NCI-H2196 (cell line): ENCODE data around the gene TBCE.

Source experiments
- DNase-seq: peaks from one replicate; lab custom pipeline; 2025; ENCODE audit not compliant: unreplicated experiment; lab: John Stamatoyannopoulos, UW

Gene TBCE, protein sequence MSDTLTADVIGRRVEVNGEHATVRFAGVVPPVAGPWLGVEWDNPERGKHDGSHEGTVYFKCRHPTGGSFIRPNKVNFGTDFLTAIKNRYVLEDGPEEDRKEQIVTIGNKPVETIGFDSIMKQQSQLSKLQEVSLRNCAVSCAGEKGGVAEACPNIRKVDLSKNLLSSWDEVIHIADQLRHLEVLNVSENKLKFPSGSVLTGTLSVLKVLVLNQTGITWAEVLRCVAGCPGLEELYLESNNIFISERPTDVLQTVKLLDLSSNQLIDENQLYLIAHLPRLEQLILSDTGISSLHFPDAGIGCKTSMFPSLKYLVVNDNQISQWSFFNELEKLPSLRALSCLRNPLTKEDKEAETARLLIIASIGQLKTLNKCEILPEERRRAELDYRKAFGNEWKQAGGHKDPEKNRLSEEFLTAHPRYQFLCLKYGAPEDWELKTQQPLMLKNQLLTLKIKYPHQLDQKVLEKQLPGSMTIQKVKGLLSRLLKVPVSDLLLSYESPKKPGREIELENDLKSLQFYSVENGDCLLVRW

DNA sequence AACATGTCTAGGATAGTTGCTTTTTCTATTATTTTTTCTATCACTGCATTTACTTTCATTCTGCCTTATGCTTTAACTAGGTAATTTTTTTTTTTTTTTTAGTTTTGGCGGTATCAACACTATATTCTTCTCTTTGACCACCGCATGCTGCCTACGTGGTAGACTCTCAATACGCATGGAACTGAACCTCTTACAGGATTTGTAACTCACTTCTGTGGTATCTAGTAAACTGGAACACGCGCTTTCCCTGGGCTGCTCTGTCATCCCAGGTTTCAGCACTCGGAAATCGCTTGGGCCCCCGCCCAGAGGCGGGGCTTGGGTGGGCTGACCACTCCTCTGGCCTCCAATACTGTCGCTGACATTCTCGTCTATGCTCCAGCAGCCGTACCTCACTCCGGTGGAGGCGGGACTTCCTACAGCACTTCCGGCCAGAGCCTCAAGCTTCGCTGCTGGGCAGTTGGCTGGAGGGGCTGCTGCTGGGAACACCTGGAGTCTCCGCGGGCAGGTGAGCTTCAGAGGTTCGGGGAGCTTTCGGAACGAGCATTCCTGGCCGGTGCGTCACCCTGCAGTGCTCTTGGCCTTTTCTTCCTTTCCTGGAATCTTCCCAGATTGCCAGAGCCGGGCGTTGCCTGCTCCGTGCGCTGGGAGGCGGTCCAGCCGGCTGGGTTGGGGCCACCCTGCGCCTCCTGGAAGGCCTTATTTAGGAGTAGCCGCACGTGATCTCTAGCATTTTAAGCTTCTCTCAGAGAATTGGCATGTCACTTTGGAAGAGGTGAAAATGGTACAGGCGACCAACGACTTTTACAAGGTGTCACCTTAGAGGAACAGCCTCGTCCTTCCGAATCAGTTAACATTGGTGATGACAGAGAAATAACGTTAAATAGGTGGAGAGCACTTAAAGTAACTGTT lies at the start of gene TBCE:
Gene TBCE, plus strand, starts transcription at position 428 of the 909 bp plus-strand sequence. CDS start 12,623 bp downstream, outside the sequence.
- DNase-seq, result peak; percentile 90

DNA sequence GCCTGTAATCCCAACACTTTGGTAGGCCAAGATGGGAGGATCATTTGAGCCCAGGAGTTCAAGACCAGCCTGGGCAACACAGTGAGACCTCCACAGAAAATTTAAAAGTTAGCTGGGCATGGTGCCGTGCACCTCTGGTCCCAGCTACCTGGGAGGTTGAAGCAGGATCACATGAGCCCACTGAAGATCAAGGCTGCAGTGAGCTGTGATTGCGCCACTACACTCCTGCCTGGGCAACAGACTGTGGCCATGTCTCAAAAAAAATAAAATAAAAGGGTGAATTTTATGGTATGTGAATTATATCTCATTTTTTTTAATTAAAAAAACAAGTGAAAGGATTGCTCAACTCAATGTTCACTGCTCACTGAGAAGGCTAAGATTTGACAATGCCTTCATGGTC lies 48.0 kb upstream of the TBCE start:
- DNase-seq, result no peak

DNA sequence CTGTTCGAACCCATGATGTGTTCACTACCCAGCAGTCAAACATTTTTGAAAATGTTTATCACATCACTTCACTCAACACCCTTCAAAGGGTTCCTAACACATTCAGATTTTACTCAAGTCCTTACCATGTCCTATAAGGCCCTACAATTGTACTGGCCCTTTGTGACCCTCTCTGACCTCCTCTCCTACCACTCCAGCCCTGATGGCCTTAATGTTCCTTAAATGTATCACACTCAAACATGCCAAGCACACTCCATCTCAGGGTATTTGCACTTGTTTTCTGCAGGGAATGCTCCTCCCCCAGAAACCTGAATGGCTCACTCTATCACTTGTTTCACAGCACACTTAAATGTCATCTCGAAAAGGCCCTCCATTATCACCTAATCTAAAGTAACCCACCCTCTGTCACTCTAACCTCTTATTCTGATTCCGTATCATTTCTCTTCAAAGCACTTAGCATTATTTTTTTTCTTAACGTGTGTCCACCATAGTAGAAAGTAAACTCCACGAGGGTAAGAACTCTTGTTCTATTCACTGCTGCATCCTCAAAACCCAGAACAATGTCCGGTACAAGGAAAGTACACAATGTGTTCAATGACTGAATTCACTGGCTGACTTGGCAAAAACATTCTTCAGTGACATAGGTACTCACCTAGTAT lies 46.6 kb upstream of the TBCE start:
- DNase-seq, result no peak

DNA sequence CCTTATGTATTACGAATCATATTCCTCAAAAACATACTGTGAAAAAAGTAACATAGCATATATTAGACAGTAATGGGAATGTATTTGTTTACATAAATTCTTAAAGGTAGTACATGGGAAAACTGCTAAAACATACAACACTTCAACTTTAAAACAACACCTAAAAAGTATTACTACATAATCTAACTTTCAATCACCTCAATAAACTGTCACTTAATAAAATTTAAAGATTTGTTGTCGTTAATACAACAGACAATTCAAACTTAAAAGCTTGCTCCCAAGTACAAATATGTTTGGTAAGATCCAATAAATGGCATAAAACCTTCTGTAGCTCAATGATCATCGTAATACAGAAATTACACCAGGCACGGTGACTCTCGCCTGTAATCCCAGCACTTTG lies 42.9 kb upstream of the TBCE start:
- DNase-seq, result no peak

DNA sequence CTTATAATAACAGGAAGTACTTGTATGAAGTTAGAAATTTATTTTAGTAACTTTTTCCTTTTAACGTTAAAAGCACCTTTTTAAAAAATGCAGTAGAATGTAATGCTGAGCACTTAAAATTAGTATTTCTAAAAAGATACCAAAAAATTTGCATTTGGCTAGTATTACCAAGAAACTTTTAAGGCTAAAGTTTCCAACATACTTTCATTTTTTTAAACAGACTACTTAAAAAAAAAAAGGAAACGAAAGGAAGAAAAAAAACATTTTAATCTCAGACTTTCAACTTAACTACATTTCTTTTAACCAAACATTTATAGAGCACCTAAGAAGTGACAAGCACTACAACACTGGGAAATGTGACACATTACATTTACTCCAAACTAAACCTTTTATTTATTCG lies 42.1 kb upstream of the TBCE start:
- DNase-seq, result no peak

DNA sequence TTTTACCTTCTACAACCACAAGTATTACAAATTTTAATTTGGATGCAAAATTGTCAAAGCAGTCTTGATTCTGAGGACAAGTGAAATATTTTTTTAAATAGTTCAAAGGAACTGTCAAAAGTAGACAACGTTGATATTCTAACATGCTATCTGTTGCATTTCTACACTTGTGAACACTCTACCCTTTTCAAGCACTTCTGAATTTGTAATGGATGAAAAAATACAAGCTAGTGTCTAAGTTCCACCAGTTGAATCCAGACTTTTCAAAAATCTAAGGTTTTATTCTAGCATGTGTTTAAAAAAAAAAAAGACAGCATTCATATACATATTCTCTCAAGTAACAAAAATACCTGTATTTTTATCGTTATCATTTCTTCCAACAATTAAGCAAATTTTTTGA lies 41.4 kb upstream of the TBCE start:
- no peak for DNase-seq

DNA sequence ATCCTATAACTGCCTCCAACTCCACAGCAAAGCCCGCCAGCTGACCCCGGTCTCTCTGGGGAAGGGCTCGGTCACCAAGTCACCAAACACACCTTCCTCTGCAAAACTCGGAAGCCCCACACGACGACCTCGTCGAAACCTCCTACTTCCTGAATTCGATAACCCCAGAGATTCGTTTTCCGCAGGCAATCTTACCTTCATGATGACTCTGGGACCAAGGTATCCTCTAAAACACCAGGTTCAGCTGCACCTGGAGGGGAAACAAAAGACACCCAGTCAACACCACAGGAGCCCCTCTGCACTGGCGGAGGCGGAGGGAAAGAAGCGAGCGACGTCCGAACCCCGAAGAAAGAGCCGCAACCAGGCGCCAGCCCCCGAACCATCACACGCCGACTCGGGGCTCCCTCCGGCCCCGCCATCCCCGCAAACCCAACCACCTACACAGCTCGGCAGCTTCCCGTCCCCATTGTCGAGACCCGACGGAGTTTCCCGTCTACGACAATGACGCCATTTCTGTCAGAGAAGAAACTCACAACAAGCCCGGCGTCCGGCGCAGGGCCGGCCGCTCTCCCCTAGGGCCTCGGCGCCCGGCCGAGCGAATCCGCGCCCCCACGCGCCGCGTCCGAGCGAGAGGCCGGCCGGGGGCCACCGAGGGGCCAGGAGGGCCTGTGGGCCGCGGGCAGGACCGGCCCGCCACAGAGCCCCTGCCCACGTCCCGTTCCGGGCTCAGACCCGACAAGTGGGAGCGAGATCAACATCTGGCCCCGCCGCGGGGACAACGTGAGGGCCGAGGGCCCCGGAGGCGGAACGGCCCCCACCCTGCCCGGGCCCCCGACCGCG lies 40.3 kb upstream of the TBCE start:
- DNase-seq, result no peak

DNA sequence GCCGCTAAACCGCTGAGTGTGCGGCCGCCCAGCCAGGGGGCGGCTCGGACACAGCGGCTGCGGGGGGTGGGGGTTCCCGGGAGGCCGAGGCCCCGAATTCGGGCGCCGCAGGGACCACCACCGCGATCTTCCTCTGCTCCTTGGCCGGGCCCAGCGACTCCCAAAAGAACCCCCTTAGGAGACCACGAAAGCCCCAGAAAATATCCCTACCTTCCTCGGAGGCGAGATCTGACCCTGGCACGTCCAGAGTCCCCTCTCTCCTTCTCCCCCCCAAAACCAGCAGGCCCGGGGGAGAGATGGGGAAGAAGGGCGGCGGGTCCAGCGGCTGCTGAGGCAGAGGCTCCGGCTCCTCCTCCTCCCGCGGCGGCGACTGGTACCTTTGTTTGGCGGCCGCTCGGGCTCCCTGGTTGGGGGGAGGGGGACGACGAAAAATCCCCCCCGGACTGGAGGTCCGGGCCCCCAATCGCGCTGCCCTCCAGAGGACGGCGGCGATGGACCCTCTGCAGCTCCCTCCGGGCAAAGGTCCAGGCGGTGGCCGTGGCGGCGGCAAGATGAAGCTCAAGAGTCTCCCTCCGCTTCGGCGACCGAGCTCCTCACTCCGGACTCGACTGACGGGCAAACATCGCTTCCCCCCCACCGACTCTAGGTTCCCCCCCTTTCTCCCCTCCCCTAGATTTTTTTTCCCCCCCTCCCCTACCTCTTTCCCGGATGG lies 39.5 kb upstream of the TBCE start, which contains the start of gene ARID4B:
Gene ARID4B, minus strand, starts transcription at position 621 of the 712 bp plus-strand sequence. CDS start 1,260 bp downstream, outside the sequence.
- DNase-seq, result no peak

DNA sequence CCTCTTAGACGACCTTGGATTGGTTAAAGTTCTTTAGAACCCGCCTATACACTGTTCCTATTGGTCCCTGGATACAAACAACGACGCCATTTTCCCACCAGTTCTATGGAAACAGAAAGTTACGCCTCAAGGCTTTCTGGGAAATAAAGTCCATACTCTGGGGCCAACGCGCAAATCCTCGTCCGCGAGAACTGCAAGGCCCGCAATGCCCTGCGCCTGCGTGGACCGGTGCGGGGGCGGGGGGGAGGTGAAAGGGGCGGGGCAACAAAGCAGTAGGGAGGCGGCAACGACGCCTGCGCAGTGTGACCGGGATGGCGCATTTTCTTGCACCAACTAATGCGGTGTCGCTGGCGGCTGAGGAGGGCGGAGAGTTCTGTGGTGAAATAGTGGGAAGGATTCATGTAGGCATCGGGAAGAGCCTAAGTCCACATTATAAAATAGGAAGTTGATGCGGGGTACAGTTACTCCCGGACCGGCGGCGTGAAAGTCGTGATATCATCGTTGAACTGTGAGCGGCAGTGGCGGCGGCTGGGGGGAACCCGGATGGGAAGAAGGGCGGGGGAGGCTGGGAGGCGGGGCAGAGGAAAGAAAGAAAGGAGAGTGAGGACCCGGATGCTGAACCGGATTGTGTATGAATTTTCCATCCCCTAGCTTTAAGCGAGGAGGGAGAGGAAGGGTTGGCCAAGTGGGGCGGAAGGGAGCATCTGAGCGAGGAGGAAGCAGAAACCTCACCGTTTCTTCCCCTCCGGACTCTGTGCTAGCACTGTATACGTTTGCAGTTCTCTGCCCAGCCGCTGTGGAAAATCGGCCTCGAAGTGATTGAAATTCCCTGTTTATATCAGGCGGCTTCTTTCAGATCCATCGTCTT lies 38.7 kb upstream of the TBCE start, which contains the start of gene GGPS1:
Gene GGPS1, plus strand, starts transcription at position 300 of the 868 bp plus-strand sequence. CDS start 6,695 bp downstream, outside the sequence.
- DNase-seq, result peak; percentile 90

DNA sequence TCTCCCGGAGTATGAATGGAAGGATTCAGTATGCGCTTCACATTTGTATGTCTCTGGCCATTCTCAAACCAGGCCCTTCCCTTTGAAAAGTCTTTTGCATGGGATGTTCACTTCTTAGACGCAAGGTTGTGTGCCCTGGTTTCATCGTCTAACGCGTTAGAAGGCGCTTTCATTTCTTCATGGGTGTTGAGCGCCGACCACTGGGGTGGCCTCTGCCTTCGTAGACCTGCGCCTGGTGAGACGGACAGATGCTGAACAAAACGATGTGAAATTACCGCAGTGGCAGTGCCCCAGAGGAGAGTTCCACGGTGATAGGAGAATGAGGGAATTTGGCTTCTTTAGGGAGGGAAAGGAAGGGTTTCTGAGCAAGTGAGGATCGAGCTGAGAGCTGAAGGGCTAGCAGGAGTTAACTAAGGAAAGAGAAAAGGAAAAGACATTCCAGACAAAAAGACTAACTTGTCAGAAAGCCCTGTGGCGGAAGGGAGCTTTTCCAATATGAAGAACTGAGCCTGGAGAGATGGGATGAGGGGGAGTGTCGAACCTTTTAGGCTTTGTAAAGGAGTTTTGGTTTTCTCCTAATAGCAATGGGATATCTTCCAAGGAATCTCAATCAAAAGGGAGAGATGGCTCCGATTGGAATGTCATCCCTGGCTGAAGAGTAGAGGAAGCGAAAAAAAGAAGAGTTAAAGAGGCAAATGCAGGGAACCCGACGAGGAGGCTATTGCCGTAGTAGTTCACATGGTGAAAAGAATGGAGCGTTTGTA lies 37.9 kb upstream of the TBCE start:
- DNase-seq, result peak; percentile 9

DNA sequence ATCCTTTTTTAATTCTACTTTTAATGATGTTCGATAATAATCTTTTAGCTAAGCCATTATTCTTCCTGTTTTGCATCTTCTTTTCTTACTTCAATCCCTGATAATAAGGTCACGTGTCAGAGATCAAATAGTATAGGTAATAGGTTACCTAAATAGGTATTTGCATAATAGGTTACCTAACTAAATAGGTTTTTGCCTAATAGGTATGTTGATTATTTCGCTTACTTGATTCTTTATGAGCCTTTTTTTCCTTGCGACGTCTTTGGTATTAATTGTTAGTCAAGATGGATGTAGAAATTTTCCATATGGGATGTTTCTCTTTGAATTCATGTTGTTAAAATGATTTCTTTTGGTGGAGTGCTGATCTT lies 36.3 kb upstream of the TBCE start:
- no peak for DNase-seq

DNA sequence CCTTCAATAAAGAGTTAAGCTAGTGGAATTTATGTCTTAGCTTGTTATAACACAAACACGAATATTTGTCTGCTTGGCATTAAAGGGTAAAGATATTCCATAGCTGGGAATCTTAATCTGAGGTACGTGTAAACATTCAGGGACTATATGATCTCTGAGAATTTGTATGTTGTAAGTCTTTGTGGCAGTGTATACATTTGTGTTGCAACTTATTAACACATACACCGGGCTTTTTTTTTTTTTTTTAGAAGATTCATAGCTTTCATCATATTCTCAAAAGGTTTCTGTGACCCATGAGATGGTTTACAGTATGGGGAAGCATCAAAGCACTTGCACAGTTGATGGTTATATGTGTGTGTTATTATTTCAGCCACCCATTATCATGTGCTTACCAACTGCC lies 35.8 kb upstream of the TBCE start:
- DNase-seq, result no peak

DNA sequence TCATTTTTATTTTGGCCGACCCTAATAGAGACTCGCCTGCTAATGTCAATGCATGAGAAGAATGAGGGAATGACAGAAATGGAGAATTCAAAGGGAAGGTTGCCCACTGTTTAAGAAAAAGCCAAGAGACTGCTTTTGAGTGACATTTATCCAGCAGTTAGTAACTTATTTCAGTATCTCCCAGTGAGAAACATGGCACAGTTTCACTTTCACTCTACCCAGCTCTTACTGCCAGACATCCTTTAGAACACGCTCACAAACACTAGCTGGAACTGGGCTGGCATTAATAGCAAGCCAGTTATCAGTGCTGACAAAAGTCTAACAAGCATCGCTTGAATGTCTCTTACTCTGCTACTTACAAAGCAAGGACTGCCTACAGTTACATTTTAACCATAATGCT lies 30.3 kb upstream of the TBCE start:
- no peak for DNase-seq

DNA sequence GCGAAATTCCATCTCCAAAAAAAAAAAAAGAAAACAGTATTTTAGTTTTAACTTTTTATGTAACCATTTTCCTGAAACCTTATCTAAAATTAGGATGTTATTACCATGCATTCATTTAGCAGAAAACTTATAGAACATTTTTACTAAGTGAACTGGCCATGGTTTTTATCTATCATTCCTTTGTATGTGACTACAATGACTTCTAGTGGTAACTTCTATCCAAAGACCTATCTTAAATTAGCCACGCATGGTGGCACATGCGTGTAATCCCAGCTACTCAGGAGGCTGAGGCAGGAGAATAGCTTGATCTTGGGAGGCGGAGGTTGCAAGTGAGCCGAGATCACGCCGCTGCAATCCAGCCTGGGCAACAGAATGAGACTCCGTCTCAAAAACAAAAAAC lies 27.5 kb upstream of the TBCE start:
- no peak for DNase-seq

DNA sequence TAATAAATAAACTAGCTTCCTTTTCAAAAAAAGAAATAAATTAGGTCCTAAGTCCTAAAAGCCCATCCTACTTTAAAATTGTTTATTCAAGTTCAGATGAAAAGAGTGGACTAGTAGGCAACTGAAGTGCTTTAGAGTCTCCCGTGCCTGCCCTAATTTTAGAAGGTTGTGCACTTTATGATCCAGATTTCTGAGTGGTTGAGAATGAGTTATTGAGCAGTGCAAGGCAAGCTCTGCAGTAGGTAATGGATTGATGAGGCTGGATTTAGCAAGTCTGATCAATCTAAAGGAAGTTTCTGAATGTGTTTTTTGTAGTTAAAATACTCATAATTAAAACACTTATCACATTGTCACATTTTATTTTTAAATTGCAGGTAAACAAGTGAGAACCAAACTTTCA lies 25.9 kb upstream of the TBCE start:
- no peak for DNase-seq

DNA sequence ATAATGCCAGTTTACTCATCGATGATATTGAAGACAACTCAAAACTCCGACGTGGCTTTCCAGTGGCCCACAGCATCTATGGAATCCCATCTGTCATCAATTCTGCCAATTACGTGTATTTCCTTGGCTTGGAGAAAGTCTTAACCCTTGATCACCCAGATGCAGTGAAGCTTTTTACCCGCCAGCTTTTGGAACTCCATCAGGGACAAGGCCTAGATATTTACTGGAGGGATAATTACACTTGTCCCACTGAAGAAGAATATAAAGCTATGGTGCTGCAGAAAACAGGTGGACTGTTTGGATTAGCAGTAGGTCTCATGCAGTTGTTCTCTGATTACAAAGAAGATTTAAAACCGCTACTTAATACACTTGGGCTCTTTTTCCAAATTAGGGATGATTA lies 25.2 kb upstream of the TBCE start:
- DNase-seq, result no peak

DNA sequence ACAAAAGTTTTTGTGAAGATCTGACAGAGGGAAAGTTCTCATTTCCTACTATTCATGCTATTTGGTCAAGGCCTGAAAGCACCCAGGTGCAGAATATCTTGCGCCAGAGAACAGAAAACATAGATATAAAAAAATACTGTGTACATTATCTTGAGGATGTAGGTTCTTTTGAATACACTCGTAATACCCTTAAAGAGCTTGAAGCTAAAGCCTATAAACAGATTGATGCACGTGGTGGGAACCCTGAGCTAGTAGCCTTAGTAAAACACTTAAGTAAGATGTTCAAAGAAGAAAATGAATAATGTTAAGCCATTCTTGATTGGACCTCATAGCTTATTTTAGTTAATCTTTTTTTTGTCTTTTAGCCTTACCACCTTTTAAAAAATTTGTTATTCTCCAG lies 24.8 kb upstream of the TBCE start:
- DNase-seq, result no peak

DNA sequence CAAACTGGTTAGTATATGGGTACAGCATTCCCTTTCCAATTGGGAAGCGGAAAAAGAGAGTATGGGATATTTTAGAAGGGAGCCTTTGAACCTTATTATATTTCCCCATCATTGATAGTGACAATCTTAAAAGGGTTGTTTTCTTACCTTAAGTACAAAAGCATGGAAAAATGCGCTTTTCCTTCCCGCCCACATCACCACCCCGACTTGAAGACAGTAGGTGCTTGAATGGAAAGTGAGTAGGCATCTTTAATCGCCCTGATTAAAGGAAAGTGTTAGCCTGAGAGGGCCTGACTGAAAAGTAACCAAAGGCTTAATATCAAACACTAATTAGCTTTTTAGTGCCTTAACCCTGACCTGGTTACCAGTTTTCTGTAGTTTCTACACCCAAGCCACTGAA lies 23.5 kb upstream of the TBCE start:
- no peak for DNase-seq
